Measurements from ENCODE around the gene PDAP1. TPM values are rescaled to one million over a fixed set of nuclear protein-coding genes. Genes with fewer than 3 reads are reported as not detected.

The PDAP1 gene
- total and polyA plus RNA-seq, 2 of the 13 experiments (the other 11 are each of a cell fraction or from before 2014, with no cell fraction given), result 13.0 to 100 TPM

DNA sequence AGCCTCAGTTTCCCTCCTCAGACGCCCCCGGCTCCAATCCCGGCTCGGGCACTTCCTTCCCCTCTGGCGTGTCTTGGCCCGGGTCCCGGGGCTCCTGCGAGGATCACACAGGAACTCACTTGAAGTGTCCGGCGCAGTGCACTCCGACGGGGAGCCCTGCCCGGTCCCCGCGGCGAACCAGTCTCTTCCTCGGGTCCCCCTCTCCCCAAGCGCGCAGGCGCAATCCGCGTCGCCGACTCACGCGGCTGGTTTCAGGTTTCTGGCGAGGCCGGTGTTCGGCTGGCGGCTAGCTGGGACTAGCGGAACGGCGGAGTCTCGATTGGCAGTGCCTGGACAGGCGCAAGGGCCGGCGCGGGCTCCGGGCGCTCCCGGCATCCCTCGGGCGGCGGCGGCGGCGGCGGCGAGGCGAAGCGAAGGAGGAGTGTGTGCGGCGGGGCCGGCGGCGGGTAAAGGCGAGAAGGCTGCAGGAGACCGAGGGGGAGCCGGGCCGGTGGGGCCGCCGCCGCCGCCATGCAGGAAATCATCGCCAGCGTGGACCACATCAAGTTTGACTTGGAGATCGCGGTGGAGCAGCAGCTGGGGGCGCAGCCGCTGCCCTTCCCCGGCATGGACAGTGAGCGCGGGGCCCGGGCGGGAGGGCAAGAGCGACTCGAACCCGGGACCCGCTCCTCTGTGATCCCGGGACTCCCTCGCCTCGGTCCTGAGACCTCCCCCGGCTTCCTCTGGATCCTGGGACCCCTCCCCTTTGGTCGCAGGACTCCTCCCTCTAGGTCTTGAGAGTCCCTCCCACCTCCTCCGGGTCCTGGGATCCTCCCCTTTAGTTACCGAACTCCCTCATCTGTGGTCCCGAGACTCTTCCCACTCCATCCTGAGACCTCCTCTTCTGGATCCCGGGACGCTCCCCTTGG lies 30.4 kb upstream of the PDAP1 start, which contains the start of the genes CPSF4 and PTCD1 (continued):
- TF ChIP-seq ZBTB1 (CRISPR knock-in tag; IDR thresholded peaks at IDR 0.05; ENCODE audit: borderline replicate concordance), result no peak
- TF ChIP-seq RAD21 (CRISPR knock-in tag; IDR thresholded peaks at IDR 0.05), result no peak
- TF ChIP-seq, protein P1, sequence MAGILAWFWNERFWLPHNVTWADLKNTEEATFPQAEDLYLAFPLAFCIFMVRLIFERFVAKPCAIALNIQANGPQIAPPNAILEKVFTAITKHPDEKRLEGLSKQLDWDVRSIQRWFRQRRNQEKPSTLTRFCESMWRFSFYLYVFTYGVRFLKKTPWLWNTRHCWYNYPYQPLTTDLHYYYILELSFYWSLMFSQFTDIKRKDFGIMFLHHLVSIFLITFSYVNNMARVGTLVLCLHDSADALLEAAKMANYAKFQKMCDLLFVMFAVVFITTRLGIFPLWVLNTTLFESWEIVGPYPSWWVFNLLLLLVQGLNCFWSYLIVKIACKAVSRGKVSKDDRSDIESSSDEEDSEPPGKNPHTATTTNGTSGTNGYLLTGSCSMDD (CRISPR knock-in tag; IDR thresholded peaks at IDR 0.05), result no peak
- TF ChIP-seq ARNT (IDR thresholded peaks at IDR 0.05), result no peak
- TF ChIP-seq ZC3H13 (CRISPR knock-in tag; IDR thresholded peaks at IDR 0.05), result peak; percentile 76; the same call in 1 of the 2 replicates
- TF ChIP-seq GZF1 (CRISPR knock-in tag; IDR thresholded peaks at IDR 0.05), result no peak; the same call in 1 of the 2 replicates
- TF ChIP-seq ZNF33A (CRISPR knock-in tag; IDR thresholded peaks at IDR 0.05; ENCODE audit: borderline replicate concordance), result no peak
- TF ChIP-seq ZNF225 (CRISPR knock-in tag; IDR thresholded peaks at IDR 0.05), result peak; percentile 75; the same call in 1 of the 2 replicates
- TF ChIP-seq, protein P2, sequence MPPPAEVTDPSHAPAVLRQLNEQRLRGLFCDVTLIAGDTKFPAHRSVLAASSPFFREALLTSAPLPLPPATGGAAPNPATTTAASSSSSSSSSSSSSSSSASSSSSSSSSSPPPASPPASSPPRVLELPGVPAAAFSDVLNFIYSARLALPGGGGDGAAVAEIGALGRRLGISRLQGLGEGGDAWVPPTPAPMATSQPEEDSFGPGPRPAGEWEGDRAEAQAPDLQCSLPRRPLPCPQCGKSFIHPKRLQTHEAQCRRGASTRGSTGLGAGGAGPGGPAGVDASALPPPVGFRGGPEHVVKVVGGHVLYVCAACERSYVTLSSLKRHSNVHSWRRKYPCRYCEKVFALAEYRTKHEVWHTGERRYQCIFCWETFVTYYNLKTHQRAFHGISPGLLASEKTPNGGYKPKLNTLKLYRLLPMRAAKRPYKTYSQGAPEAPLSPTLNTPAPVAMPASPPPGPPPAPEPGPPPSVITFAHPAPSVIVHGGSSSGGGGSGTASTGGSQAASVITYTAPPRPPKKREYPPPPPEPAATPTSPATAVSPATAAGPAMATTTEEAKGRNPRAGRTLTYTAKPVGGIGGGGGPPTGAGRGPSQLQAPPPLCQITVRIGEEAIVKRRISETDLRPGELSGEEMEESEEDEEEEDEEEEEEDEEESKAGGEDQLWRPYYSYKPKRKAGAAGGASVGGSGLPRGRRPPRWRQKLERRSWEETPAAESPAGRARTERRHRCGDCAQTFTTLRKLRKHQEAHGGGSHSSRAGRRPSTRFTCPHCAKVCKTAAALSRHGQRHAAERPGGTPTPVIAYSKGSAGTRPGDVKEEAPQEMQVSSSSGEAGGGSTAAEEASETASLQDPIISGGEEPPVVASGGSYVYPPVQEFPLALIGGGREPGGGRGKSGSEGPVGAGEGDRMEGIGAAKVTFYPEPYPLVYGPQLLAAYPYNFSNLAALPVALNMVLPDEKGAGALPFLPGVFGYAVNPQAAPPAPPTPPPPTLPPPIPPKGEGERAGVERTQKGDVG (CRISPR knock-in tag; IDR thresholded peaks at IDR 0.05; ENCODE audit: borderline replicate concordance), result 0 out of 2 replicates have a peak, but pooled peaks have one; percentile 39
- TF ChIP-seq ZNF780A (CRISPR knock-in tag; IDR thresholded peaks at IDR 0.05), result no peak; the same call in 1 of the 2 replicates
- TF ChIP-seq, protein P3, sequence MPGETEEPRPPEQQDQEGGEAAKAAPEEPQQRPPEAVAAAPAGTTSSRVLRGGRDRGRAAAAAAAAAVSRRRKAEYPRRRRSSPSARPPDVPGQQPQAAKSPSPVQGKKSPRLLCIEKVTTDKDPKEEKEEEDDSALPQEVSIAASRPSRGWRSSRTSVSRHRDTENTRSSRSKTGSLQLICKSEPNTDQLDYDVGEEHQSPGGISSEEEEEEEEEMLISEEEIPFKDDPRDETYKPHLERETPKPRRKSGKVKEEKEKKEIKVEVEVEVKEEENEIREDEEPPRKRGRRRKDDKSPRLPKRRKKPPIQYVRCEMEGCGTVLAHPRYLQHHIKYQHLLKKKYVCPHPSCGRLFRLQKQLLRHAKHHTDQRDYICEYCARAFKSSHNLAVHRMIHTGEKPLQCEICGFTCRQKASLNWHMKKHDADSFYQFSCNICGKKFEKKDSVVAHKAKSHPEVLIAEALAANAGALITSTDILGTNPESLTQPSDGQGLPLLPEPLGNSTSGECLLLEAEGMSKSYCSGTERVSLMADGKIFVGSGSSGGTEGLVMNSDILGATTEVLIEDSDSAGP (CRISPR knock-in tag; IDR thresholded peaks at IDR 0.05; ENCODE audit: borderline replicate concordance), result peak; percentile 76
- no peak for TF ChIP-seq PAWR (CRISPR knock-in tag; IDR thresholded peaks at IDR 0.05; ENCODE audit: borderline replicate concordance)
- TF ChIP-seq KLF6 (CRISPR knock-in tag; IDR thresholded peaks at IDR 0.05), result peak; percentile 90; the same call in 1 of the 2 replicates
- TF ChIP-seq, protein P4, sequence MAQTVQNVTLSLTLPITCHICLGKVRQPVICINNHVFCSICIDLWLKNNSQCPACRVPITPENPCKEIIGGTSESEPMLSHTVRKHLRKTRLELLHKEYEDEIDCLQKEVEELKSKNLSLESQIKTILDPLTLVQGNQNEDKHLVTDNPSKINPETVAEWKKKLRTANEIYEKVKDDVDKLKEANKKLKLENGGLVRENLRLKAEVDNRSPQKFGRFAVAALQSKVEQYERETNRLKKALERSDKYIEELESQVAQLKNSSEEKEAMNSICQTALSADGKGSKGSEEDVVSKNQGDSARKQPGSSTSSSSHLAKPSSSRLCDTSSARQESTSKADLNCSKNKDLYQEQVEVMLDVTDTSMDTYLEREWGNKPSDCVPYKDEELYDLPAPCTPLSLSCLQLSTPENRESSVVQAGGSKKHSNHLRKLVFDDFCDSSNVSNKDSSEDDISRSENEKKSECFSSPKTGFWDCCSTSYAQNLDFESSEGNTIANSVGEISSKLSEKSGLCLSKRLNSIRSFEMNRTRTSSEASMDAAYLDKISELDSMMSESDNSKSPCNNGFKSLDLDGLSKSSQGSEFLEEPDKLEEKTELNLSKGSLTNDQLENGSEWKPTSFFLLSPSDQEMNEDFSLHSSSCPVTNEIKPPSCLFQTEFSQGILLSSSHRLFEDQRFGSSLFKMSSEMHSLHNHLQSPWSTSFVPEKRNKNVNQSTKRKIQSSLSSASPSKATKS (CRISPR knock-in tag; IDR thresholded peaks at IDR 0.05), result 0 out of 2 replicates have a peak, but pooled peaks have one; percentile 12
- TF ChIP-seq, protein P5, sequence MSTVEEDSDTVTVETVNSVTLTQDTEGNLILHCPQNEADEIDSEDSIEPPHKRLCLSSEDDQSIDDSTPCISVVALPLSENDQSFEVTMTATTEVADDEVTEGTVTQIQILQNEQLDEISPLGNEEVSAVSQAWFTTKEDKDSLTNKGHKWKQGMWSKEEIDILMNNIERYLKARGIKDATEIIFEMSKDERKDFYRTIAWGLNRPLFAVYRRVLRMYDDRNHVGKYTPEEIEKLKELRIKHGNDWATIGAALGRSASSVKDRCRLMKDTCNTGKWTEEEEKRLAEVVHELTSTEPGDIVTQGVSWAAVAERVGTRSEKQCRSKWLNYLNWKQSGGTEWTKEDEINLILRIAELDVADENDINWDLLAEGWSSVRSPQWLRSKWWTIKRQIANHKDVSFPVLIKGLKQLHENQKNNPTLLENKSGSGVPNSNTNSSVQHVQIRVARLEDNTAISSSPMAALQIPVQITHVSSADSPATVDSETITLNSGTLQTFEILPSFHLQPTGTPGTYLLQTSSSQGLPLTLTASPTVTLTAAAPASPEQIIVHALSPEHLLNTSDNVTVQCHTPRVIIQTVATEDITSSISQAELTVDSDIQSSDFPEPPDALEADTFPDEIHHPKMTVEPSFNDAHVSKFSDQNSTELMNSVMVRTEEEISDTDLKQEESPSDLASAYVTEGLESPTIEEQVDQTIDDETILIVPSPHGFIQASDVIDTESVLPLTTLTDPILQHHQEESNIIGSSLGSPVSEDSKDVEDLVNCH (CRISPR knock-in tag; IDR thresholded peaks at IDR 0.05), result no peak
- no peak for TF ChIP-seq ZNF496 (CRISPR knock-in tag; IDR thresholded peaks at IDR 0.05; ENCODE audit: insufficient replicate concordance)
- no peak for TF ChIP-seq PTBP1 (IDR thresholded peaks at IDR 0.05; ENCODE audit: low read depth, low read length, poor library complexity, severe bottlenecking)
